DOHH2 (cell line): ENCODE measurements around the gene PRLH.

Experiments used
- EZH2phosphoT487 ChIP-seq: fragments of 200-600 bp; sonication (generic); IDR thresholded peaks from 2 replicates; pipeline ENCODE4 v1.6.1; 2017; ENCODE audit warnings: borderline replicate concordance, mild to moderate bottlenecking, antibody characterized with exemption, low read length, moderate library complexity, mixed read lengths
- TF ChIP-seq, protein P1 (sequence below): fragments of 200-600 bp; sonication (generic); IDR thresholded peaks from one replicate; pipeline ENCODE4 v1.5.1; 2014; ENCODE audit warnings: antibody characterized with exemption, mild to moderate bottlenecking, low read depth, low read length; ENCODE audit not compliant: poor library complexity, severe bottlenecking

GRCh38 chr2:237569896-237570295 is 3.5 kb downstream of the PRLH start:
- TF ChIP-seq, protein P1, sequence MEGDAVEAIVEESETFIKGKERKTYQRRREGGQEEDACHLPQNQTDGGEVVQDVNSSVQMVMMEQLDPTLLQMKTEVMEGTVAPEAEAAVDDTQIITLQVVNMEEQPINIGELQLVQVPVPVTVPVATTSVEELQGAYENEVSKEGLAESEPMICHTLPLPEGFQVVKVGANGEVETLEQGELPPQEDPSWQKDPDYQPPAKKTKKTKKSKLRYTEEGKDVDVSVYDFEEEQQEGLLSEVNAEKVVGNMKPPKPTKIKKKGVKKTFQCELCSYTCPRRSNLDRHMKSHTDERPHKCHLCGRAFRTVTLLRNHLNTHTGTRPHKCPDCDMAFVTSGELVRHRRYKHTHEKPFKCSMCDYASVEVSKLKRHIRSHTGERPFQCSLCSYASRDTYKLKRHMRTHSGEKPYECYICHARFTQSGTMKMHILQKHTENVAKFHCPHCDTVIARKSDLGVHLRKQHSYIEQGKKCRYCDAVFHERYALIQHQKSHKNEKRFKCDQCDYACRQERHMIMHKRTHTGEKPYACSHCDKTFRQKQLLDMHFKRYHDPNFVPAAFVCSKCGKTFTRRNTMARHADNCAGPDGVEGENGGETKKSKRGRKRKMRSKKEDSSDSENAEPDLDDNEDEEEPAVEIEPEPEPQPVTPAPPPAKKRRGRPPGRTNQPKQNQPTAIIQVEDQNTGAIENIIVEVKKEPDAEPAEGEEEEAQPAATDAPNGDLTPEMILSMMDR = no peak
- no peak for TF ChIP-seq EZH2phosphoT487
